PFSK-1 (cell line): Measurements from ENCODE around the gene LAMA1.

ENCODE experiments used
- FOXP2 ChIP-seq: optimal IDR thresholded peaks from 2 replicates; pipeline ENCODE3; 2011; ENCODE audit warnings: borderline replicate concordance, control low read depth, inconsistent platforms; ENCODE audit not compliant: insufficient read depth; ENCODE audit errors: extremely low read length, extremely low read depth
- POLR2AphosphoS5 ChIP-seq: IDR thresholded peaks from 2 replicates; pipeline ENCODE4 v1.6.1; 2012; ENCODE audit warnings: low read depth, mild to moderate bottlenecking, control low read depth, low read length, moderate library complexity
- SIN3A ChIP-seq: IDR thresholded peaks from 2 replicates; pipeline ENCODE4 v1.6.1; 2012; ENCODE audit warnings: mild to moderate bottlenecking, low read length, moderate library complexity, borderline replicate concordance; ENCODE audit not compliant: insufficient read depth
- TAF1 ChIP-seq: IDR thresholded peaks from 2 replicates; pipeline ENCODE4 v1.6.1; 2012; ENCODE audit warnings: low read length, control low read depth, borderline replicate concordance; ENCODE audit not compliant: insufficient read depth
- TF ChIP-seq, protein P1 (sequence below), 2 experiments: IDR thresholded peaks; 2 replicates each; pipeline versions ENCODE4 v1.6.1 to v1.8.0; 2011 to 2012; ENCODE audit warnings: low read depth in 2 of 2, low read length in 2 of 2, control low read depth in 1 of 2, inconsistent platforms in 1 of 2, mild to moderate bottlenecking in 1 of 2, moderate library complexity in 1 of 2; ENCODE audit not compliant: insufficient read depth in 1 of 2

GRCh38 chr18:7158216-7158615 lies 40.6 kb upstream of the LAMA1 start:
- no peak for TF ChIP-seq TAF1
- no peak for TF ChIP-seq POLR2AphosphoS5
- TF ChIP-seq, protein P1, sequence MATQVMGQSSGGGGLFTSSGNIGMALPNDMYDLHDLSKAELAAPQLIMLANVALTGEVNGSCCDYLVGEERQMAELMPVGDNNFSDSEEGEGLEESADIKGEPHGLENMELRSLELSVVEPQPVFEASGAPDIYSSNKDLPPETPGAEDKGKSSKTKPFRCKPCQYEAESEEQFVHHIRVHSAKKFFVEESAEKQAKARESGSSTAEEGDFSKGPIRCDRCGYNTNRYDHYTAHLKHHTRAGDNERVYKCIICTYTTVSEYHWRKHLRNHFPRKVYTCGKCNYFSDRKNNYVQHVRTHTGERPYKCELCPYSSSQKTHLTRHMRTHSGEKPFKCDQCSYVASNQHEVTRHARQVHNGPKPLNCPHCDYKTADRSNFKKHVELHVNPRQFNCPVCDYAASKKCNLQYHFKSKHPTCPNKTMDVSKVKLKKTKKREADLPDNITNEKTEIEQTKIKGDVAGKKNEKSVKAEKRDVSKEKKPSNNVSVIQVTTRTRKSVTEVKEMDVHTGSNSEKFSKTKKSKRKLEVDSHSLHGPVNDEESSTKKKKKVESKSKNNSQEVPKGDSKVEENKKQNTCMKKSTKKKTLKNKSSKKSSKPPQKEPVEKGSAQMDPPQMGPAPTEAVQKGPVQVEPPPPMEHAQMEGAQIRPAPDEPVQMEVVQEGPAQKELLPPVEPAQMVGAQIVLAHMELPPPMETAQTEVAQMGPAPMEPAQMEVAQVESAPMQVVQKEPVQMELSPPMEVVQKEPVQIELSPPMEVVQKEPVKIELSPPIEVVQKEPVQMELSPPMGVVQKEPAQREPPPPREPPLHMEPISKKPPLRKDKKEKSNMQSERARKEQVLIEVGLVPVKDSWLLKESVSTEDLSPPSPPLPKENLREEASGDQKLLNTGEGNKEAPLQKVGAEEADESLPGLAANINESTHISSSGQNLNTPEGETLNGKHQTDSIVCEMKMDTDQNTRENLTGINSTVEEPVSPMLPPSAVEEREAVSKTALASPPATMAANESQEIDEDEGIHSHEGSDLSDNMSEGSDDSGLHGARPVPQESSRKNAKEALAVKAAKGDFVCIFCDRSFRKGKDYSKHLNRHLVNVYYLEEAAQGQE (IDR thresholded peaks at IDR 0.05; ENCODE audit: insufficient read depth in 1 of 2, low read depth in 2 of 2, low read length in 2 of 2) = no peak
- TF ChIP-seq FOXP2 = no peak
- TF ChIP-seq SIN3A = no peak
